PC-9 (cell line): ENCODE results near the gene GMCL2. TPM values are rescaled to one million over a fixed set of nuclear protein-coding genes. Genes with fewer than 3 reads are reported as not detected.
"Not testable (repeated sequence)": the region's sequence is repeated elsewhere in the genome, so short reads cannot be mapped to it uniquely, and the experiment has no call there.

Experiments
- BruUV-seq: library from RNA; stranded (reverse); fragments of 400-500 nt; replicated peaks from 2 replicates; lab custom pipeline; 2021; lab: Mats Ljungman, UMichigan
- CTCF ChIA-PET: fragments of 300-600 bp; sonication (Branson Sonifier 250); formaldehyde crosslinking; loops from one replicate; lab custom pipeline; 2022; ENCODE audit warnings: antibody characterized with exemption; lab: Charles Lee
- POLR2A ChIA-PET: fragments of 300-600 bp; sonication (Branson Sonifier 250); formaldehyde crosslinking; loops from one replicate; lab custom pipeline; 2022; ENCODE audit warnings: antibody characterized with exemption; ENCODE audit not compliant: unreplicated experiment; lab: Charles Lee
- DNase-seq, 2 experiments: peaks; one replicate each; pipeline versions ENCODE4 v3.0.0 to v3.0.0-alpha.2; 2015 to 2022; ENCODE audit warnings: mixed read lengths in 1 of 2
- H2AFZ ChIP-seq: fragments of 200-600 bp; sonication (generic); 2 replicates; pipeline ENCODE4 v1.8.1; 2017; ENCODE audit warnings: antibody characterized with exemption
- H3F3A ChIP-seq: fragments of 200-600 bp; sonication (generic); 2 replicates; pipeline ENCODE4 v1.8.1; 2017; ENCODE audit warnings: antibody characterized with exemption, mild to moderate bottlenecking, low read depth; ENCODE audit not compliant: insufficient read depth
- H3K27ac ChIP-seq: fragments of 200-600 bp; sonication (generic); 2 replicates; pipeline ENCODE4 v1.6.1; 2016; ENCODE audit warnings: mixed run types
- H3K27me3 ChIP-seq: fragments of 200-600 bp; sonication (generic); 2 replicates; pipeline ENCODE4 v1.6.1; 2016; ENCODE audit warnings: low read depth, mixed run types; ENCODE audit not compliant: insufficient read depth
- H3K36me3 ChIP-seq: fragments of 200-600 bp; sonication (generic); 2 replicates; pipeline ENCODE4 v1.6.1; 2016; ENCODE audit warnings: low read depth, mixed run types
- H3K4me1 ChIP-seq: fragments of 200-600 bp; sonication (generic); replicated peaks from 2 replicates; pipeline ENCODE4 v1.6.1; 2016; ENCODE audit warnings: mixed run types; ENCODE audit not compliant: insufficient read depth
- H3K4me2 ChIP-seq: fragments of 200-600 bp; sonication (generic); 2 replicates; pipeline ENCODE4 v1.6.1; 2017; ENCODE audit warnings: mixed run types
- H3K4me3 ChIP-seq: fragments of 200-600 bp; sonication (generic); 2 replicates; pipeline ENCODE4 v1.6.1; 2016; ENCODE audit warnings: mixed run types
- H3K79me2 ChIP-seq: fragments of 200-600 bp; sonication (generic); 2 replicates; pipeline ENCODE4 v1.6.1; 2017; ENCODE audit warnings: low read depth, mixed run types
- H3K9me2 ChIP-seq: fragments of 200-600 bp; sonication (generic); 2 replicates; pipeline ENCODE4 v1.8.1; 2017; ENCODE audit warnings: mild to moderate bottlenecking; ENCODE audit not compliant: insufficient read depth
- H3K9me3 ChIP-seq: fragments of 200-600 bp; sonication (generic); 2 replicates; pipeline ENCODE4 v1.8.1; 2016; ENCODE audit warnings: low read depth; ENCODE audit not compliant: insufficient read depth
- H4K20me1 ChIP-seq: fragments of 200-600 bp; sonication (generic); 2 replicates; pipeline ENCODE4 v1.8.1; 2017; ENCODE audit not compliant: insufficient read depth
- CTCF ChIP-seq: fragments of 200-600 bp; sonication (generic); conservative IDR thresholded peaks from 2 replicates; pipeline ENCODE4 v1.6.1; 2017; ENCODE audit warnings: mixed run types, antibody characterized with exemption, mild to moderate bottlenecking, moderate library complexity
- EZH2 ChIP-seq: fragments of 200-600 bp; sonication (generic); IDR thresholded peaks from 2 replicates; pipeline ENCODE4 v1.8.0; 2017; ENCODE audit warnings: antibody characterized with exemption, low read depth
- intact Hi-C: fragments of 100-400 bp; cut with micrococcal nuclease; formaldehyde crosslinking; loops from one replicate; pipeline ENCODE4 v1.10.0; 2022; ENCODE audit not compliant: unreplicated experiment
- total RNA-seq: library from RNA; stranded (reverse); gene quantifications from 2 replicates; pipeline ENCODE4 v1.2.3, GENCODE V29; 2021

The GMCL2 gene
- total RNA-seq, 1 experiment from 2014 or later, result not detected

- Histone ChIP-seq H3K4me1 (peaks cover 15% of the 10 kb centered on the region), H3K27me3 (no peaks in the 10 kb centered on the region), H3K27ac (peak overlapping the region; percentile 42), H3K4me3 (peak overlapping the region; percentile 100), H3K79me2 (peaks cover 35% of the 10 kb centered on the region), H3K9me2 (no peaks in the 10 kb centered on the region), H3K4me2 (peak overlapping the region; percentile 97), H2AFZ (peak overlapping the region; percentile 95; the same call in 1 of the 2 replicates), H4K20me1 (peaks cover 22% of the 10 kb centered on the region), H3K36me3 (peaks cover 17% of the 10 kb centered on the region; the same call in 1 of the 2 replicates), H3K9me3 (no peaks in the 10 kb centered on the region), H3F3A (peaks cover 21% of the 10 kb centered on the region)
- TF ChIP-seq CTCF (no peak), EZH2 (no peak)
- ChIA-PET POLR2A (interaction anchor here (0.7 kb wide), 1 partner anchor 11 kb away, joined by 6 read pairs; no protein-coding TSS in a partner anchor), CTCF (interaction anchor here (0.6 to 0.7 kb wide), 2 partner anchors 735 to 828 kb away, joined by 3 to 10 read pairs; no protein-coding TSS in a partner anchor)
- DNase-seq, result no peak
- intact Hi-C loops, result loop anchor here (10.0 kb wide), 2 partner anchors 394 to 1264 kb away; partner anchors contain the start of gene CLK4
- BruUV-seq, result TSS peak; percentile 32
Measured at GRCh38 chr5:178230879-178231538, 43.8 kb upstream of the GMCL2 start.

- no peak overlapping the region for H3K27ac ChIP-seq
- CTCF ChIA-PET, result no interaction called here
- H3K9me2 ChIP-seq, result no peaks in the 10 kb centered on the region
- no peaks in the 10 kb centered on the region for H3K27me3 ChIP-seq
- peaks cover 17% of the 10 kb centered on the region; the same call in 1 of the 2 replicates for H3K36me3 ChIP-seq
- peaks cover 22% of the 10 kb centered on the region for H4K20me1 ChIP-seq
- POLR2A ChIA-PET, result no interaction called here
- H3K4me2 ChIP-seq, result peak overlapping the region; percentile 97; the same call in 1 of the 2 replicates
- H3K4me3 ChIP-seq, result no peak overlapping the region
- peaks cover 35% of the 10 kb centered on the region for H3K79me2 ChIP-seq
- no peak for DNase-seq
- intact Hi-C loops, result loop anchor here (10.0 kb wide), 2 partner anchors 395 to 1265 kb away; partner anchors contain the start of gene CLK4
- no peak overlapping the region for H2AFZ ChIP-seq
- H3K4me1 ChIP-seq, result peaks cover 15% of the 10 kb centered on the region
- no TSS peak for BruUV-seq
- TF ChIP-seq CTCF (no peak), EZH2 (no peak)
- no peaks in the 10 kb centered on the region for H3K9me3 ChIP-seq
- H3F3A ChIP-seq, result peaks cover 21% of the 10 kb centered on the region
Measured at GRCh38 chr5:178229861-178230260, 42.7 kb upstream of the GMCL2 start.

- POLR2A ChIA-PET, H3K27ac ChIP-seq, H3K9me2 ChIP-seq, H3K27me3 ChIP-seq, intact Hi-C loops, CTCF ChIA-PET, H2AFZ ChIP-seq, BruUV-seq, H3K4me3 ChIP-seq, H3K4me2 ChIP-seq, H3K9me3 ChIP-seq, DNase-seq: not testable (repeated sequence)
- Histone ChIP-seq H4K20me1 (peaks cover 22% of the 10 kb centered on the region), H3K79me2 (peaks cover 35% of the 10 kb centered on the region), H3K4me1 (peaks cover 15% of the 10 kb centered on the region), H3K36me3 (peaks cover 17% of the 10 kb centered on the region), H3F3A (peaks cover 20% of the 10 kb centered on the region)
Measured at GRCh38 chr5:178229111-178229510, 41.9 kb upstream of the GMCL2 start.
